GM18870 (cell line): Measurements from ENCODE around the gene SLC16A2.

Experiments used
- ATAC-seq: cut with Tn5 transposase; IDR thresholded peaks from one replicate; pipeline ENCODE4 v1.9.1; 2021; ENCODE audit warnings: moderate library complexity; ENCODE audit not compliant: unreplicated experiment

Gene SLC16A2

GRCh38 chrX:74535408-74536151, 114.3 kb downstream of the SLC16A2 start:
- no peak for ATAC-seq

- ATAC-seq, result no peak
Observed at GRCh38 chrX:74536152-74536831, 115.0 kb downstream of the SLC16A2 start.

GRCh38 chrX:74536832-74537371, 115.6 kb downstream of the SLC16A2 start:
- no peak for ATAC-seq

GRCh38 chrX:74540635-74541249, 119.4 kb downstream of the SLC16A2 start:
- ATAC-seq, result no peak

- no peak for ATAC-seq
Observed at GRCh38 chrX:74545880-74546523, 124.7 kb downstream of the SLC16A2 start.

GRCh38 chrX:74546984-74547383, 125.7 kb downstream of the SLC16A2 start:
- no peak for ATAC-seq

GRCh38 chrX:74550295-74550802, 129.1 kb downstream of the SLC16A2 start:
- ATAC-seq, result peak; percentile 65

GRCh38 chrX:74551934-74552333, 130.6 kb downstream of the SLC16A2 start:
- no peak for ATAC-seq

GRCh38 chrX:74557378-74557777, 136.1 kb downstream of the SLC16A2 start:
- no peak for ATAC-seq

- no peak for ATAC-seq
Observed at GRCh38 chrX:74578137-74578536, 156.8 kb downstream of the SLC16A2 start.

GRCh38 chrX:74579597-74580198, 158.4 kb downstream of the SLC16A2 start:
- no peak for ATAC-seq
